ENCODE results near the gene DNAJC19.

Gene DNAJC19

GRCh38 chr3:180959691-180960090 is 29.8 kb downstream of the DNAJC19 start:
- no peak for DNase-seq

GRCh38 chr3:180947761-180948390 is 41.7 kb downstream of the DNAJC19 start:
- DNase-seq: no peak

GRCh38 chr3:180940826-180941225 is 48.7 kb downstream of the DNAJC19 start:
- no peak for DNase-seq

- DNase-seq: no peak
These were observed 54.9 kb downstream of the DNAJC19 start for GRCh38 chr3:180934638-180935037.
